Ammon's horn (tissue), 1 donor: ENCODE data around the gene SOWAHB.
A peak's percentile ranks its signal among the peaks of the same experiment; 100 is the strongest.

Experiments used
- DNase-seq: peaks from one replicate; pipeline ENCODE4 v3.0.0-alpha.2; 2016; ENCODE audit warnings: low spot score

The SOWAHB gene

GRCh38 chr4:76897536-76898384 is at the start of gene SOWAHB:
Gene SOWAHB (minus strand): TSS chr4:76898144. CDS start chr4:76897849, 295 bp downstream.
- DNase-seq: no peak

GRCh38 chr4:76947369-76947768 is 49.4 kb upstream of the SOWAHB start:
- no peak for DNase-seq

GRCh38 chr4:76943790-76944189 is 45.8 kb upstream of the SOWAHB start:
- DNase-seq: peak; percentile 43

- DNase-seq: peak; percentile 27
These were observed 45.2 kb upstream of the SOWAHB start for GRCh38 chr4:76943129-76943620.

- DNase-seq: no peak
These were observed 41.2 kb upstream of the SOWAHB start for GRCh38 chr4:76939184-76939583.

GRCh38 chr4:76931576-76932276 is 33.8 kb upstream of the SOWAHB start:
- no peak for DNase-seq

- no peak for DNase-seq
These were observed 33.1 kb upstream of the SOWAHB start for GRCh38 chr4:76931087-76931486.

- DNase-seq: no peak
These were observed 32.7 kb upstream of the SOWAHB start for GRCh38 chr4:76930685-76931084.

- no peak for DNase-seq
These were observed 28.9 kb upstream of the SOWAHB start for GRCh38 chr4:76926841-76927240.

- no peak for DNase-seq
These were observed 25.8 kb upstream of the SOWAHB start for GRCh38 chr4:76923619-76924357.

GRCh38 chr4:76920715-76921114 is 22.8 kb upstream of the SOWAHB start:
- DNase-seq: no peak

- DNase-seq: no peak
These were observed 11.8 kb upstream of the SOWAHB start for GRCh38 chr4:76909711-76910110.

- DNase-seq: no peak
These were observed 7.6 kb upstream of the SOWAHB start for GRCh38 chr4:76905521-76905920.

GRCh38 chr4:76904646-76905190 is 6.8 kb upstream of the SOWAHB start:
- no peak for DNase-seq

- no peak for DNase-seq
These were observed 4.4 kb upstream of the SOWAHB start for GRCh38 chr4:76902233-76902890.

- no peak for DNase-seq
These were observed 1.2 kb upstream of the SOWAHB start for GRCh38 chr4:76898949-76899645.

- DNase-seq: no peak
These were observed 395 bp upstream of the SOWAHB start for GRCh38 chr4:76898385-76898692.

- no peak for DNase-seq
These were observed 1.1 kb downstream of the SOWAHB start for GRCh38 chr4:76896614-76897535.

GRCh38 chr4:76896048-76896447 is 1.9 kb downstream of the SOWAHB start:
- no peak for DNase-seq

- DNase-seq: no peak
These were observed 2.3 kb downstream of the SOWAHB start for GRCh38 chr4:76895619-76896018.
